Heart left ventricle (tissue), 16 donors: ENCODE measurements around the gene NDUFAF8. TPM values are rescaled to one million over a fixed set of nuclear protein-coding genes. Genes with fewer than 3 reads are reported as not detected.
A peak's percentile ranks its signal among the peaks of the same experiment; 100 is the strongest.

Experiments used
- ATAC-seq, 4 donors: fragments of 200-7000 bp; cut with Tn5 transposase; one replicate each; pipeline ENCODE4 v1.9.1; 2020 to 2022; ENCODE audit warnings: moderate library complexity in 4 of 4, mild to moderate bottlenecking in 3 of 4, moderate number of reproducible peaks in 1 of 4
- DNase-seq, 5 donors: peaks; one replicate each; pipeline ENCODE4 v3.0.0-alpha.2; 2020
- H3K27ac ChIP-seq, 12 donors: fragments of 200-600 bp; sonication (generic) in 4 of 12; one replicate each; pipeline versions ENCODE4 v1.5.0 to v1.8.0; 2016 to 2022; ENCODE audit warnings: mild to moderate bottlenecking in 2 of 12
- H3K27me3 ChIP-seq, 9 donors: fragments of 200-600 bp; sonication (generic) in 2 of 9; one replicate each; pipeline versions ENCODE4 v1.5.1 to v1.8.0; 2016 to 2022; ENCODE audit warnings: mild to moderate bottlenecking in 3 of 9
- H3K36me3 ChIP-seq, 9 donors: fragments of 200-600 bp; sonication (generic) in 2 of 9; one replicate each; pipeline versions ENCODE4 v1.5.0 to v1.8.0; 2018 to 2022; ENCODE audit warnings: mild to moderate bottlenecking in 2 of 9
- H3K4me1 ChIP-seq, 12 donors: fragments of 200-600 bp; sonication (generic) in 4 of 12; one replicate each; pipeline versions ENCODE4 v1.5.0 to v1.8.0; 2016 to 2022; ENCODE audit warnings: mild to moderate bottlenecking in 3 of 12
- H3K4me3 ChIP-seq, 12 donors: fragments of 200-600 bp; sonication (generic) in 4 of 12; one replicate each; pipeline versions ENCODE4 v1.5.0 to v1.8.0; 2017 to 2022; ENCODE audit warnings: mild to moderate bottlenecking in 9 of 12, moderate library complexity in 4 of 12
- H3K9me3 ChIP-seq, 12 donors: fragments of 200-600 bp; sonication (generic) in 4 of 12; one replicate each; pipeline versions ENCODE4 v1.5.0 to v1.8.0; 2016 to 2022; ENCODE audit warnings: mild to moderate bottlenecking in 1 of 12
- POLR2A ChIP-seq, 2 donors: fragments of 450-650 bp; IDR thresholded peaks; one replicate each; pipeline ENCODE4 v1.6.1; 2017; ENCODE audit warnings: antibody characterized with exemption in 2 of 2, mild to moderate bottlenecking in 2 of 2, moderate library complexity in 2 of 2
- WGBS, 4 donors: extraction: QIAGEN DNeasy Blood & Tissue Kit in 2 of 4; methylation state at CpG; one replicate each; pipeline versions ENCODE4 v1.1.5 to v1.1.7; 2013 to 2018; 5-methylcytosine and 5-hydroxymethylcytosine counted together
- intact Hi-C, 10 donors: fragments of 100-400 bp; cut with DNase I; formaldehyde crosslinking; loops; one replicate each; pipeline versions ENCODE4 v1.11.1 to v1.14.2; 2022
- polyA plus RNA-seq, 2 donors: library from polyadenylated mRNA; stranded (reverse); fragments of 200-250 nt; gene quantifications; one replicate each; pipeline ENCODE4 v1.2.3, GENCODE V29; 2013
- total RNA-seq, 9 donors: library from RNA; depleted of rRNA in 2 of 9; stranded (reverse); fragments of >200 nt in 2 of 9; fragmentation: NEBNext Ultra II Directional in 3 of 9; extraction: Animal tissue kit (Norgen Biotek cat#: 25700) in 3 of 9; gene quantifications; one replicate each; pipeline versions ENCODE4 v1.1.0 to v1.2.4, GENCODE V29; 2016 to 2023
- TF ChIP-seq, protein P1 (sequence below), 12 donors: fragments of 200-600 bp; sonication (generic) in 4 of 12; IDR thresholded peaks; one replicate each; pipeline versions ENCODE4 v1.5.0 to v1.8.0; 2018 to 2022; ENCODE audit warnings: antibody characterized with exemption in 12 of 12, mild to moderate bottlenecking in 5 of 12
- donor health status: ischemic (EF 13 %, LVEDD 7.1; RV severe dilation, severe dysfunction).
- donor health status: healthy with polysubstance abuse.
- donor health status: DM: no; HTN: yes; CAD: no.
- donor health status: DM: no; HTN: no; CAD: no.
- donor health status: ischemic (EF 25% LVEDD 6.9; RV normal size, moderate dysfunction).
- donor health status: ischemic (EF 25% LVEDD 5.7; RV mildly dilated, moderate dysfunction).
- donor health status: healthy.
- donor health status: DM: yes; HTN: yes; CAD: no.
- donor health status: ischemic (EF 35%, LVEDD 5.7; RV mildly dilated, moderate dysfunction).
- donor health status: nonischemic (EF 11% LVEDD 7.7; RV severe dilation, severe dysfunction).
- donor health status: DM: yes; HTN: yes; CAD: no.
- donor health status: PGD.
- donor health status: ischemic (EF 29% LVEDD 5.4; RV normal size, mild dysfunction).
- donor health status: nonischemic (EF 23%, LVEDD 6.1; RV moderate dilation, normal function).

Gene NDUFAF8
- total and polyA plus RNA-seq, 11 donors: 26.7 to 77.1 (median 50.2) TPM

DNA sequence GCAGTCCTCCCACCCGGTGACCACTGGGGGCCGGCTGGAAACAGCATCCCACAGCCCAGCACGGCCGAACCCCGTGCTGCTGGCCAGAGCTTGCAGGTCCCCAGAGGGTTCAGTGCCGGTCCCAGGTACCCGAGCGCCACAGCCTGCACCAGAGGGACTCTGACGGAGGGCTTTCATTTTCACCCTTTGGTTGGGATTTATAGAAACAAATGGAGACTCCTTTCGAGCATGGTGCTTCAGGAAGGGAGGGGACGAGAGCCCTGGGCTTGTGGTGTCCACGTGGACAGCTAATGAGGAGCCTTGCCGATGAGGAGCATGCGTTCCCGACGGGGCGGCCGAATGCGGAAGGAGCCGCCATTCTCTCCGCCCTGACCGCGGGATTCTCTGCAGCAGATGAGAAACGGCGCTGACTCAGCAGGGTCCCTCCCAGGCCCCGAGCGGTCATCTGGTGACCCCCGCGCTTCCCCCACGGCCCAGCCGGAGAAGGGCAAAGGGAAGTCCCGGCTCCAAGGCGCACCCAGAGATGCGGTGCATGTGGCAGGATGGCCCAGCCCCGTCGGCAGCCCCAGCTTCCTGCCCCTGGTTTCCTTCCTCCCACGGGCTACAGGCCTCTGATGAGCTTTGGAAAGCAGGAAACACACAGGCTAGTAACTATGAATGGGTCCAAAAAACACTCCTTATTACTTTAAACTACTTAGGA is 46.2 kb downstream of the NDUFAF8 start:
- H3K36me3 ChIP-seq: peaks cover 0 to 65% (median 24%) of the 10 kb centered on the region in 9 donors
- ATAC-seq: peak; percentile 66 to 93 (median 88)
- peak overlapping the region in 11 of 12 donors; percentile 23 to 58 (median 43) for H3K4me3 ChIP-seq
- WGBS, 4 donors: 26 to 37% (median 31%) methylated on average over 29 to 37 of the region's 37 CpGs
- peak; percentile 86 to 92 (median 89) for DNase-seq
- intact Hi-C loops: loop anchor here in 1 of 10 donors (2.0 kb wide), 1 partner anchor 199 kb away; no protein-coding TSS in a partner anchor
- peaks cover 4 to 55% (median 28%) of the 10 kb centered on the region in 12 donors for H3K4me1 ChIP-seq
- no peaks in the 10 kb centered on the region for H3K27me3 ChIP-seq
- TF ChIP-seq POLR2A (IDR thresholded peaks at IDR 0.05): no peak
- TF ChIP-seq, protein P1, sequence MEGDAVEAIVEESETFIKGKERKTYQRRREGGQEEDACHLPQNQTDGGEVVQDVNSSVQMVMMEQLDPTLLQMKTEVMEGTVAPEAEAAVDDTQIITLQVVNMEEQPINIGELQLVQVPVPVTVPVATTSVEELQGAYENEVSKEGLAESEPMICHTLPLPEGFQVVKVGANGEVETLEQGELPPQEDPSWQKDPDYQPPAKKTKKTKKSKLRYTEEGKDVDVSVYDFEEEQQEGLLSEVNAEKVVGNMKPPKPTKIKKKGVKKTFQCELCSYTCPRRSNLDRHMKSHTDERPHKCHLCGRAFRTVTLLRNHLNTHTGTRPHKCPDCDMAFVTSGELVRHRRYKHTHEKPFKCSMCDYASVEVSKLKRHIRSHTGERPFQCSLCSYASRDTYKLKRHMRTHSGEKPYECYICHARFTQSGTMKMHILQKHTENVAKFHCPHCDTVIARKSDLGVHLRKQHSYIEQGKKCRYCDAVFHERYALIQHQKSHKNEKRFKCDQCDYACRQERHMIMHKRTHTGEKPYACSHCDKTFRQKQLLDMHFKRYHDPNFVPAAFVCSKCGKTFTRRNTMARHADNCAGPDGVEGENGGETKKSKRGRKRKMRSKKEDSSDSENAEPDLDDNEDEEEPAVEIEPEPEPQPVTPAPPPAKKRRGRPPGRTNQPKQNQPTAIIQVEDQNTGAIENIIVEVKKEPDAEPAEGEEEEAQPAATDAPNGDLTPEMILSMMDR (IDR thresholded peaks at IDR 0.05): no peak
- peak overlapping the region; percentile 71 to 94 (median 82) for H3K27ac ChIP-seq
- no peaks in the 10 kb centered on the region for H3K9me3 ChIP-seq

DNA sequence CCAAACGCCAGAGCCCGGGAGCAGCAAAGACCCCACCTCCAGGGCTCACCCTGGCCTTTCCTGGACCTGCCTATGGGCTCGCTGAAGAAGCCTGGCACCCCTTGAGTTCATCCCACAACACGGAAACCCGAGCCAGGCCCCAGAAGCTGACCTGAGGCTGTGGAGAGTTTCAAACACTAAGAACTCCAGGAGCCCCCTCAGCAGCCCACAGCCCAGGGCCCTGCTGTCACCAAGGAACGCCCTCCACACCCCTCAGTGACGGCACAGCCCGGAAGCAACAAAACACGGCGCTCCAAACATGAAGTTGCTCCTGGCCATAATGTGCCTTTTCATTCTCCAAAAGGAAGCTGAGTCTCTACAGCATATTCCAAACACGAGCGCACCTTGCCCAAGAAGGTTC is 46.8 kb downstream of the NDUFAF8 start:
- DNase-seq (no peak), ATAC-seq (peak in 2 of 4 donors; percentile 13 to 52)
- no peaks in the 10 kb centered on the region for H3K27me3 ChIP-seq
- WGBS, 4 donors: 53 to 62% (median 61%) methylated on average over 10 to 12 of the region's 12 CpGs
- peak overlapping the region; percentile 71 to 94 (median 82) for H3K27ac ChIP-seq
- peak overlapping the region in 10 of 12 donors; percentile 38 to 58 (median 46) for H3K4me3 ChIP-seq
- peaks cover 4 to 61% (median 28%) of the 10 kb centered on the region in 12 donors for H3K4me1 ChIP-seq
- peaks cover 0 to 60% (median 24%) of the 10 kb centered on the region in 9 donors for H3K36me3 ChIP-seq
- TF ChIP-seq, protein P1 (IDR thresholded peaks at IDR 0.05): no peak
- no peak for TF ChIP-seq POLR2A (IDR thresholded peaks at IDR 0.05)
- H3K9me3 ChIP-seq: no peaks in the 10 kb centered on the region
- intact Hi-C loops: loop anchor here in 1 of 10 donors (2.0 kb wide), 1 partner anchor 199 kb away; no protein-coding TSS in a partner anchor

DNA sequence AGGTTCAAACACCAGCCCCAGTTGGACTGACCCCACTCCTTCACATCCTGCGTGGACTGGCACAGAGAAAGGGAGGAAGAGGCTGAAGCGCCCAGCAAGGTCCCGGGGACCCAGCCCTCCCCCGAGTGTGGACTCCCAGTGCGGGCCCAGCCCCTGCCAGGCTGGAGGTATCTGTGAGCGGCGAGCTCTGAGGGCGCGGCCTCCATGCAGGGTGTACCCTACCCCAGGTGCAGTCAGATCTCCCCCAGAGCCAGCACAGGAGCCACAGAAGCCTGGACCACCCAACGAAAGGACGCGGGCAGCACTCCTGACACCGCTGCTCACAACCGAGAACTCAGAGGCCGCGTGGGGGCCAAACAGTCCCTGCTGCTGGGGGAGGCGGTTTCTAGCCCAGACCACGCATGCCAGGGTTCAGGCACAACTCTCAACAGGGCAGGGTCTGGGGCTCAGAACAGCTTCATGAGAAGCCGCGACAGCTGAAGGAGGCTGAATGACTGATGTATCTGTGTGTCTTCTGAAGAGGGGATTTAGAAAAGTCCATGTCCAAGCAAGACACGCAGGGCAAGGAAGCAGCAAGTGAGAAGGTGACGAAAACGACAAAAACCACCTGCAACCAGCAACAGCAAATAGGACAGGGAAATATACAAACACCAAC is 47.5 kb downstream of the NDUFAF8 start:
- Histone ChIP-seq H3K4me1 (peaks cover 4 to 67% (median 30%) of the 10 kb centered on the region in 12 donors), H3K9me3 (no peaks in the 10 kb centered on the region), H3K36me3 (peaks cover 0 to 53% (median 21%) of the 10 kb centered on the region in 9 donors), H3K27me3 (no peaks in the 10 kb centered on the region), H3K4me3 (no peak overlapping the region), H3K27ac (peak overlapping the region; percentile 71 to 94 (median 82))
- TF ChIP-seq POLR2A (IDR thresholded peaks at IDR 0.05): no peak
- TF ChIP-seq, protein P1 (IDR thresholded peaks at IDR 0.05): no peak
- 85 to 92% (median 88%) methylated on average over 17 to 23 of the region's 23 CpGs for WGBS, 4 donors
- ATAC-seq (no peak), DNase-seq (peak in 2 of 5 donors; percentile 15 to 57)
- intact Hi-C loops: no loop called here

DNA sequence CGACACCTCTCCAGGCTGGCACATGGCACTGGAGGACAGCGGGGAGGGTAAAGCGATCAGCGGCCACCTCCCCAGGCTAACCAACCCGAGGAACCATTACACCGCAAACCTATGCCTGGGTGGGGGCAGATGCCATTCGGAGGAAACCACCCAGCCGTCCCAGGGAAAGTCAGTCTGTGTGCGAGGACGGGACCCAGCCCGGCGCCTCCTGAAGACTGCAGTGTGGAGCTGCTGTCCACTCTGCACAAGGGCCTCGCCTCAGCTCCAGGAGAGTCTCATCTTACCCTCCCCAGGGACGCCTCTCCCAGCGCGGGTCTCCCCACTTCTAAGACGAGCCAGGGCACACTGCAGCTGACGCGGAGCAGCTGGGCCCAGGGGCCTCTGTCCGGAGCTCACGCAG is 48.0 kb downstream of the NDUFAF8 start:
- no peak for ATAC-seq

More for the DNA sequence above, 48.0 kb downstream of the NDUFAF8 start:
- Histone ChIP-seq H3K9me3 (no peaks in the 10 kb centered on the region), H3K27ac (peak overlapping the region in 2 of 12 donors; percentile 12 to 94), H3K27me3 (no peaks in the 10 kb centered on the region), H3K4me3 (no peak overlapping the region), H3K36me3 (peaks cover 0 to 47% (median 16%) of the 10 kb centered on the region in 9 donors), H3K4me1 (peaks cover 4 to 73% (median 34%) of the 10 kb centered on the region in 12 donors)
- intact Hi-C loops: no loop called here
- peak in 1 of 5 donors; percentile 45 for DNase-seq
- 91 to 94% (median 92%) methylated on average over 16 to 21 of the region's 21 CpGs for WGBS, 4 donors
- TF ChIP-seq POLR2A (IDR thresholded peaks at IDR 0.05): no peak
- TF ChIP-seq, protein P1 (IDR thresholded peaks at IDR 0.05): no peak
